ENCODE measurements around the gene PLEKHA7. TPM values are rescaled to one million over a fixed set of nuclear protein-coding genes. Genes with fewer than 3 reads are reported as not detected.

PLEKHA7 gene
- total RNA-seq, 6 donors from 2014 or later: 27.5 to 87.0 (median 48.6) TPM

- peaks cover 6 to 29% (median 18%) of the 10 kb centered on the region in 4 donors for H3K4me1 ChIP-seq
Measured at GRCh38 chr11:16818284-16818683, 195.9 kb downstream of the PLEKHA7 start.

GRCh38 chr11:16817351-16817750 lies 196.9 kb downstream of the PLEKHA7 start:
- Histone ChIP-seq H3K4me3 (no peak overlapping the region), H3K36me3 (peaks cover 0 to 17% (median 2%) of the 10 kb centered on the region in 4 donors), H3K27ac (peak overlapping the region in 2 of 4 donors; percentile 31 to 54), H3K9me3 (no peaks in the 10 kb centered on the region), H3K4me1 (peaks cover 6 to 29% (median 18%) of the 10 kb centered on the region in 4 donors), H3K27me3 (no peaks in the 10 kb centered on the region)
- 48 to 53% methylated on average over 4 of the region's 4 CpGs for WGBS, 2 donors
- TF ChIP-seq POLR2AphosphoS5 (IDR thresholded peaks at IDR 0.05): no peak
- no peak for TF ChIP-seq CTCF (IDR thresholded peaks at IDR 0.05)
- no peak for TF ChIP-seq POLR2A (IDR thresholded peaks at IDR 0.05)
- TF ChIP-seq EP300 (IDR thresholded peaks at IDR 0.05): no peak
- DNase-seq: no peak
- peak in 1 of 2 donors; percentile 8 for ATAC-seq (ENCODE audit: low FRiP score in 2 of 2)

More at GRCh38 chr11:16818284-16818683, 195.9 kb downstream of the PLEKHA7 start:
- H3K27me3 ChIP-seq: no peaks in the 10 kb centered on the region
- no peak for ATAC-seq (ENCODE audit: low FRiP score in 2 of 2)
- H3K4me3 ChIP-seq: no peak overlapping the region
- TF ChIP-seq EP300 (IDR thresholded peaks at IDR 0.05) (no peak), CTCF (IDR thresholded peaks at IDR 0.05) (no peak), POLR2AphosphoS5 (IDR thresholded peaks at IDR 0.05) (no peak)
- WGBS, 2 donors: 63 to 72% methylated on average over 4 of the region's 4 CpGs
- DNase-seq: no peak
- peaks cover 0 to 17% (median 2%) of the 10 kb centered on the region in 4 donors for H3K36me3 ChIP-seq
- H3K27ac ChIP-seq: no peak overlapping the region
- no peaks in the 10 kb centered on the region for H3K9me3 ChIP-seq

- H3K27ac ChIP-seq: peak overlapping the region in 2 of 4 donors; percentile 69 to 78
- 91 to 95% methylated on average over 22 to 32 of the region's 32 CpGs for WGBS, 2 donors
- no peaks in the 10 kb centered on the region for H3K27me3 ChIP-seq
- peaks cover 6 to 29% (median 18%) of the 10 kb centered on the region in 4 donors for H3K4me1 ChIP-seq
- no peaks in the 10 kb centered on the region for H3K9me3 ChIP-seq
- peak in 1 of 2 donors; percentile 76 for DNase-seq
- ATAC-seq (ENCODE audit: low FRiP score in 2 of 2): no peak
- peaks cover 0 to 17% (median 2%) of the 10 kb centered on the region in 4 donors for H3K36me3 ChIP-seq
- H3K4me3 ChIP-seq: no peak overlapping the region
- TF ChIP-seq POLR2A (IDR thresholded peaks at IDR 0.05): no peak
- no peak for TF ChIP-seq CTCF (IDR thresholded peaks at IDR 0.05)
- TF ChIP-seq EP300 (IDR thresholded peaks at IDR 0.05): no peak
- TF ChIP-seq POLR2AphosphoS5 (IDR thresholded peaks at IDR 0.05): no peak
Measured at GRCh38 chr11:16816358-16817270, 197.6 kb downstream of the PLEKHA7 start.

- Histone ChIP-seq H3K4me1 (peaks cover 3 to 24% (median 14%) of the 10 kb centered on the region in 4 donors), H3K9me3 (no peaks in the 10 kb centered on the region), H3K4me3 (no peak overlapping the region), H3K27ac (peak overlapping the region; percentile 45 to 78 (median 68)), H3K36me3 (peaks cover 0 to 17% (median 2%) of the 10 kb centered on the region in 4 donors), H3K27me3 (no peaks in the 10 kb centered on the region)
- peak; percentile 76 to 83 for ATAC-seq (ENCODE audit: low FRiP score in 2 of 2)
- 53 to 65% methylated on average over 7 to 23 of the region's 23 CpGs for WGBS, 2 donors
- TF ChIP-seq EP300 (IDR thresholded peaks at IDR 0.05) (peak in 1 of 4 donors; percentile 34), POLR2A (IDR thresholded peaks at IDR 0.05) (peak in 1 of 4 donors; percentile 39), POLR2AphosphoS5 (IDR thresholded peaks at IDR 0.05) (peak; percentile 57 to 71), CTCF (IDR thresholded peaks at IDR 0.05) (no peak)
- DNase-seq: peak; percentile 68 to 79
Measured at GRCh38 chr11:16815047-16815767, 199.0 kb downstream of the PLEKHA7 start.

All from upper lobe of left lung (tissue), 6 donors.